NOMO-1 treated with DMSO at 0.1 percent for 48 hours (cell line): Measurements from ENCODE around the gene MYRIP.
"Not testable (repeated sequence)": the region's sequence is repeated elsewhere in the genome, so short reads cannot be mapped to it uniquely, and the experiment has no call there.

Experiments used
- DNase-seq: peaks from one replicate; lab custom pipeline; 2025; ENCODE audit not compliant: unreplicated experiment; lab: John Stamatoyannopoulos, UW

MYRIP gene

GRCh38 chr3:39806820-39807219, 2.6 kb upstream of the MYRIP start:
- DNase-seq: no peak

- DNase-seq: no peak
Measured at GRCh38 chr3:39808467-39809180, 785 bp upstream of the MYRIP start.

- no peak for DNase-seq
Measured at GRCh38 chr3:39809995-39810595, 686 bp downstream of the MYRIP start.

GRCh38 chr3:39810647-39811161, 1.3 kb downstream of the MYRIP start:
- no peak for DNase-seq

GRCh38 chr3:39811561-39811960, 2.2 kb downstream of the MYRIP start:
- no peak for DNase-seq

- no peak for DNase-seq
Measured at GRCh38 chr3:39812537-39812936, 3.1 kb downstream of the MYRIP start.

GRCh38 chr3:39814007-39814406, 4.6 kb downstream of the MYRIP start:
- no peak for DNase-seq

GRCh38 chr3:39819899-39820298, 10.5 kb downstream of the MYRIP start:
- DNase-seq: no peak

- not testable (repeated sequence) for DNase-seq
Measured at GRCh38 chr3:39833764-39834163, 24.4 kb downstream of the MYRIP start.

- no peak for DNase-seq
Measured at GRCh38 chr3:39839484-39839883, 30.1 kb downstream of the MYRIP start.

- no peak for DNase-seq
Measured at GRCh38 chr3:39843440-39843839, 34.0 kb downstream of the MYRIP start.

- DNase-seq: no peak
Measured at GRCh38 chr3:39848365-39848764, 39.0 kb downstream of the MYRIP start.

- DNase-seq: no peak
Measured at GRCh38 chr3:39849992-39850715, 40.7 kb downstream of the MYRIP start.

GRCh38 chr3:39850716-39851032, 41.3 kb downstream of the MYRIP start:
- no peak for DNase-seq

GRCh38 chr3:39855517-39855916, 46.1 kb downstream of the MYRIP start:
- DNase-seq: no peak

- no peak for DNase-seq
Measured at GRCh38 chr3:39869890-39870289, 60.5 kb downstream of the MYRIP start.

GRCh38 chr3:39870706-39871105, 61.3 kb downstream of the MYRIP start:
- no peak for DNase-seq

GRCh38 chr3:39879581-39879980, 70.2 kb downstream of the MYRIP start:
- no peak for DNase-seq

- no peak for DNase-seq
Measured at GRCh38 chr3:39882111-39882510, 72.7 kb downstream of the MYRIP start.

GRCh38 chr3:39892068-39892467, 82.7 kb downstream of the MYRIP start:
- no peak for DNase-seq

- no peak for DNase-seq
Measured at GRCh38 chr3:39896184-39896583, 86.8 kb downstream of the MYRIP start.

- DNase-seq: no peak
Measured at GRCh38 chr3:39900462-39901002, 91.1 kb downstream of the MYRIP start.
